ENCODE data around the gene IL27RA.
"Not testable (repeated sequence)": the region's sequence is repeated elsewhere in the genome, so short reads cannot be mapped to it uniquely, and the experiment has no call there.

IL27RA gene

DNA sequence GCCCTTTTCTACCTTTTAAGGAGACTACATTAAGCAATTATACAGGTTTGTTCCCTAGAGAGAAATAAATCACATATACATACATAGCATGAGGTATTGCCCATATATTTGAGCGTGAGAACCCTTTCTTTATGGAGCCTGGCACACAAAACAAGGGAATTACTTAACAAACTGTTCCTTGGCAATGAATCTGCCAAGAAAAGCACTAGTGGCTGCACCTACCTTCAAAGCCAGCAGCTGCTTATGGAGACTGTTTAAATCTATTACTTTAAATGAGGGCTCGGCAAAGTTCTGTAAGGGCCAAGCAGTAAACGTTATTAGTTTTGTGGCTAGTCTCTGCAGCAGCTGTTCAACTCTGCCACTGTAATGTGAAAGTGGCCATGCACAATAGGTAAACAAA is 32.5 kb upstream of the IL27RA start:
- no peak for DNase-seq (ENCODE audit: low read depth in 2 of 2)

- no peak for DNase-seq (ENCODE audit: low read depth in 2 of 2)
Measured at GRCh38 chr19:14000691-14001375, 30.7 kb upstream of the IL27RA start.

GRCh38 chr19:14002571-14003250 is 28.9 kb upstream of the IL27RA start:
- DNase-seq (ENCODE audit: low read depth in 2 of 2) = no peak

DNA sequence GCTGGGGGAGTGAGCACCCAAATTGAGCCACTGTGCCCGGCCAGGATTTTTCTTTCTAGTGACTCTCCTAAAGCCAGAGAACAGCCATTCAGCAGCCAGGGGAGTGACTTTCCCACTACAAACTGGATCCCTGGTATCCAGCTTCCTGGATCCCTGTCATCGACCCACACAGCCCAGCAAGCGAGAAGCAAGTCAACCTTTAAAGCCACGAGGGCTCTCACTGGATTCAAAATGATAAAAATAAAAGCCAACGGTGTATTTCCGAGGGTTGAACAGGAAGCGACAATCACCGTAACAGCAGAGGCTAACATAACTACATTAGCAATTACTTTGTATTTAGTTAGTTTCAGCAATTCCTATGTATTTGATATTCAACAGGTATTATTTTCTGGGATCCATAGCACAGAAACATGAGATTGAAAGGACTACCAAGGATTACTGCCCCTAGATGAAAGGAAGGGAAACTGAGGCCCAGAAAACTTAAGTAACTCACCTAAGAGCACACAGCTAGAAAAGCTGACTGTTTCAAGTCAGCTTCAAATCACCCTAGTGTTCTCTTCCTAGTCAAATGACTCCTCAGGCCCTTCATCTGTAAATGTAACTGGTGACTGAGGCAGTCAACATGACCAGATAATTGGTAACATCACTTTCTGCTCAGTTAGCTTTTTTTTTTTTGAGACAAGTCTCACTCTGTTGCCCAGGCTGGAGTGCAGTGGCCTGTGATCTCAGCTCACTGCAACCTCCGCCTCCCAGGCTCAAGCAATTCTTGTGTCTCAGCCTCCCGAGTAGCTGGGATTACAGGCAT is 28.1 kb upstream of the IL27RA start:
- no peak for DNase-seq (ENCODE audit: low read depth in 2 of 2)

DNA sequence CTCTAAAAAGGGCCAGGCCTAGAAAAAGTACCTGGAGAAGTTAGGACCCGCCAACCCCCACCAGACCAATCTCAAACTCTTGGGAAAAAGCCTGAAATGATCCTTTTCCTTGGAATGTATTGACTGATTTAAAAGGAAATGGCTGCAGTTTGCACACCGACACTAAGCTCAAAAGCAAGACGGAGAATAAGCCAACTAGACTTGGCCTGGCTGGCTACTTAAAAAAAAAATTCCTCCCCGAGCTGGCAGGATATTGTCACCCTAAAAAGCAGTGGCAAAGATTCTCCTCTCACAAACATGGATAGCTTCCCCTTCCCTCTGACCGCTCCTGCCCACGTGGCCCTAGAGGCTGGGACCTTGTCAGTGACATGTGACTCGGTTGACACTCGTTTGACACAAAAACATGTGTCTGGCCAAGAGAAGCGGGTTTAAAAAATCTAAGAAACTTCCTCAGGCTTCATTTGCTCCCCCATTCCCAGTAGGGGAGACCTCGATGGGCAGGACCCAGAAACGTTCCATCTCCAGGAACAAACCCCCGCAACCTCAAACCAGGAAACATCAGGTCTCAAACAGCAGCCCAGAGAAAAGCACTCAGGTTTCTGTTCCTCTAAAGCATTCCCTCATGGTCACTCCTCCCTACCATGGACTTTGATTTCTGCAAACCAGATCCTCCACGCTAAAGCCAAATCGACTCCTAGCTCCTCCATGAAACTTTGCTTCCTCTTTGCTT is 26.8 kb upstream of the IL27RA start:
- no peak for DNase-seq (ENCODE audit: low read depth in 2 of 2)

GRCh38 chr19:14005349-14006084 is 26.0 kb upstream of the IL27RA start:
- DNase-seq (ENCODE audit: low read depth in 2 of 2) = peak; percentile 91 to 94

DNA sequence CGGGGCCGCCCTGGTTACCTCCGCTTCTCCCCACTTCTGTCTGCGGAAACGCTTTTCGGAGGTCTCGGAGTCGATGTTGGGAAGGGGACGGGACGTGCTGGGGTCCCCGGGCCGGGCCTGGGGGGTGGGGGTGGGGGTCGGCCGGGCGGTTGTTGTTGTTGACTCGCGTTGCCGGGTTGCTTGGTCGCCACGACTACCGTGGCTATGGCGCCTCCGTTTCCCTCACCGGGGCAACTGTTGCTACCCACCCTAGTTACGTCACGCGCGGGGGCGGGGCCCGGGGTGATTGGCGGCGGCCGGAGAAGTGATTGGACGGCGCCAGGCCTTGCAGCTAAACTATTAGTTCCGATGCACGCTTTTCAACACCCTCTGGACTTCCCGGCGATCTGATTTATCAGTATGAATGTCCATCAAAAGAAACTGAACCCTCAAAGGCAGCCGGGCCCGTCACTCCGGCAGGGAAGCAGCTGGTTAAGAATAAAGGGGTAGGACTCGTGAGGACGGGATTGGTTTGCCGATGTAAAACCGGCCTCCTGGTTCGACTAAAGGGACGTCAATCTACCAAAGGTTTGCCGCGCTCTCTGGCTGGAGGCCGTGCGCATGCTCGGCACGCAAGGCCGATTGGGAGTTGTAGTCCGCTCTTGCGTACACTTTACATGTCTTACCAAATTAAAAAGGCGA is 25.3 kb upstream of the IL27RA start, which contains the start of gene RFX1:
Gene RFX1 (minus strand): TSS at position 236 of the 681 bp plus-strand sequence. CDS start 12,477 bp downstream, outside the sequence.
- DNase-seq (ENCODE audit: low read depth in 2 of 2) = peak; percentile 100

- peak; percentile 74 to 75 for DNase-seq (ENCODE audit: low read depth in 2 of 2)
Measured at GRCh38 chr19:14006766-14007562, 24.6 kb upstream of the IL27RA start.

DNA sequence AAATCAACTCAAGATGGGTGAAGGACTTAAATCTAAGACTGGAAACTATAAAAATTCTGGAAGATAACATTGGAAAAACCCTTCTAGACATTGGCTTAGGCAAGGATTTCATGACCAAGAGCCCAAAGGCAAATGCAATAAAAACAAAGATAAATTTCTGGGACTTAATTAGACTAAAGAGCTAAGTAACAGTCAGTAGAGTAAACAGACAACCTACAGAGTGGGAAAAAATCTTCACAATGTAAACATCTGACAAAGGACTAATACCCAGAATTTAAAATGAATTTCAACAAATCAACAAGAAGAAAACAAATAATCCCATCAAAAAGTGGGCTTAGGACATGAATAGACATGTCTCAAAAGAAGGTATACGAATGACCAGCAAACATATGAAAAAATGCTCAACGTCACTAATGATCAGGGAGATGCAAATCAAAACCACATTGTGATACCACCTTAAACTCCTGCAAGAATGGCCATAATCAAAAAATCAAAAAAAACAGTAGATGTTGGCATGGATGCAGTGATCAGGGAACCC is 19.1 kb upstream of the IL27RA start:
- no peak for DNase-seq (ENCODE audit: low read depth in 2 of 2)

DNA sequence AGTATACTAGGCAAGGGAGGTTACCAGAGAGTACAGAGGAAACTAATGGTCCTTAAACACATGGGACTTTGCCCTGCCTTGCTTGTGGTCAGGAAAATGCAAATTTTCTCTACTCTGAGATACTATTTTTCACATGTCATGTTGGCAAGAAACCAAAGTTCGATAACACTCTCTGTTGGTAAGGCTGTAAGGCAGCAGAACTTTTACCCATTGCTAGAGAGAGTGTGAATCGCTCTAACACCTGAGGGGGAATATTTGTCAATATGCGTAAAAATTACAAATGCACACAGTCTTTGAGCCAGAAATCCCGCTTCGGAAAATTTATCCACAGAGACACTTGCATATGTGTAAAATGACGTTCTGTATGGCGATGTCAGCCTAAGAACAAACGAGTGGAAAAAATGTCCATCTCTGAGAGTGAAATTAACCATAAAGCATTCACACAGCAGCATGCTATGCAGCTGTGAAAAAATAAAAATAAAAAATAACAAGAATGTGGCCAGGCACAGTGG is 16.0 kb upstream of the IL27RA start:
- no peak for DNase-seq (ENCODE audit: low read depth in 2 of 2)

DNA sequence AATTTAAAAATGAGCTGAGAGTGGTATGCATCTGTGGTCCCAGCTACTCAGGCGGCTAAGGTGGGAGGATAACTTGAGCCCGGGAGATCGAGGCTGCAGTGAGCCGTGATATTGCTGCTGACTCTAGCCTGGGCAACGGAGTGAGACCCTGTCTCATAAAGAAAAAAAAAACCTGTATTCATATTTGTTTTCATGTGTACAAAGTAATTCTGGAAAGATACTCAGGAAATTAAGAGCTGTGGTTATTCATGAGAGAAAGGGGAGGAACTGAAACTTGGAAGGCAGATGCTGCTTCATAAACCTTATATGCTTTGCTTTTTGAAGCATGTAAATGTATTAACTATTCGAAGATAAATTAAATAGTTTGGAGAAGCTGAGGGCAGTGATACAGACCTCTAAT is 12.5 kb upstream of the IL27RA start:
- no peak for DNase-seq (ENCODE audit: low read depth in 2 of 2)

DNA sequence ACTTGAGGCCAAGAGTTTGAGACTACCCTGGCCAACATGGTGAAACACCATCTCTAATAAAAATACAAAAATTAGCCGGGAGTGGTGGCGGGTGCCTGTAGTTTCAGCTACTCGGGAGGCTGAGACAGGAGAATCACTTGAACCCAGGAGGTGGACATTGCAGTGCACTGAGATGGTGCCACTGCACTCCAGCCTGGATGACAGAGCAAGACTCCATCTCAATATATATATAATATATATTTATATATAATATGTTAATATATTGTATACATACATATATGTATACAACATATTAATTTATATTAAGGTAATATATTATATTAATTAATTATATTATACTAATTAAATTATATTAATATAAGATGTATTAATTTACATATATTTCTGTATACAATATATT is 11.8 kb upstream of the IL27RA start:
- DNase-seq (ENCODE audit: low read depth in 2 of 2) = not testable (repeated sequence)

DNA sequence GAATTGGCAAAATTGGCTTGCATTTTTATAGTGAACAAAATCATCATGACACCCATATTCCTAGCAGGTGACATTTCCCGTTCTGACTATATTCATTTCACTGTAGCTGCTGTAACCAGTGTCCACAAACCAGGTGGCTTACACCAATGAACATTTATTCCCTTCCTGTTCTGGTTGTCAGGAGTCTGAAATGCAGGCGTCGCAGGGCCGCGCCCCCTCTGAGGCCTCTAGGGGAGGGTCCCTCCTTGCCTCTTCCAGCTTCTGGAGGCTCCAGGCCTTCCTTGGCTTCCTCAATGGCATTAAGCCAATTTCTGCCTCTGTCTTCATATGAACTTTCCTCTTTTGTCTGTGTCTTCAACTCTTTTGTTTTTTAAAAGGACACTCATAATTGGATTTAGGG is 10.1 kb upstream of the IL27RA start:
- DNase-seq (ENCODE audit: low read depth in 2 of 2) = no peak

- no peak for DNase-seq (ENCODE audit: low read depth in 2 of 2)
Measured at GRCh38 chr19:14022469-14022868, 9.1 kb upstream of the IL27RA start.

DNA sequence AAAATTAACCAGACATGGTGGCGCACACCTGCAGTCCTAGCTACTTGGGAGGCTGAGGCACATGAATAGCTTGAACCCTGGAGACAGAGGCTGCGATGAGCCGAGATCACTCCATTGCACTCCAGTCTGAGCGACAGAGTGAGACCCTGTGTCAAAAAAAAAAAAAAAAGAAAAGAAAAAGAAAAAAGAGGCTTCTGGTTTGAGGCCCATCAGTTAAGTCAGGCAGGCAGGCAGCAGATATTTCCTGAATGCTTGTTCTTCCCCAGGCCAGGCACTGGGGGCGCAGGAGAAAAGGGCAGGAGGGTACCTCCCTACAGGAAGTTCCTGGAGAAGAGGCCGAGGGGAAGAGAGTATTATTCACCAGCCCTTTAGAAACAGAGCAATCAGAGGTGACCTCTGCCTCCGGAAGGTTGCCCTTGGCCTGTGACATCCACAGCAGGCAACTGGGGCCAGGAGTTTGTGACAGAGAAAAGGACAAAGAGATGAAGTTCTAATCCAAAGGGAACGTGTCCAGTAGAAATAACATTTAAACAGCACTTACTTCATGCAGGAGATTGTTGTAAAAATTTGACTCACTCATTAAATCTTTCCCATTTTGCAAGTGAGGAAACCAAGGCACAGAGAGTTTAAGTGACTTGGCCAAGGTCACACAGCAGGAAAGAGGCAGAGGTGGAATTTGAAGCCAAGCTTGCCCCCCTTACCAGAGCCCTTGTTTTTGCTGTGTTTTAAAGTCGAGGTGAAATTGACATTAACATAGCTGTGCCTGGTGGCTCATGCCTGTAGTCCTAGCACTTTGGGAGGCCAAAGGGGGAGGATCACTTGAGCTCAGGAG is 7.9 kb upstream of the IL27RA start:
- no peak for DNase-seq (ENCODE audit: low read depth in 2 of 2)

DNA sequence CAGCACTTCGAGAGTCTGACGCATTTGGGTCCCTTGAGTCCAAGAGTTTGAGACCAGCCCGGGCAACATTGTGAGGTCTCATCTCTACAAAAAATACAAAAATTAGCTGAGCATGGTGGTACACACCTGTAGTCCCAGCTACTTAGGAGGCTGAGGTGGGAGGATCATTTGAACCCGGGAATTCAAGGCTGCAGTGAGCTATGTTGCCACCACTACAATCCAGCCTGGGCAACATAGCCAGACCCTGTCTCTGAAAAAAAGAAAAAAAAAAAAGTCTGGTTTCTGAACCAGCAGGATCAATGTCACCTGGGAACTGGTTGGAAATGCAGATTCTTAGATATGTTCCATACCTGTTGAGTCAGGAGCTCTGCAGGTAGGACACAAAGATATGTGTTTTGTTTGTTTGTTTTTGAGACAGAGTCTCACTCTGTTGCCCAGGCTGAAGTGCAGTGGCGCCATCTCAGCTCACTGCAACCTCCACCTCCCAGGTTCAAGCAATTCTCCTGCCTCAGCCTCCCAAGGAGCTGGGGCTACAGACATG is 4.8 kb upstream of the IL27RA start:
- DNase-seq (ENCODE audit: low read depth in 2 of 2) = not testable (repeated sequence)

GRCh38 chr19:14027856-14028450 is 3.6 kb upstream of the IL27RA start, which contains the start of gene RLN3:
RLN3 (plus strand) TSS chr19:14028148; CDS start chr19:14028205, 57 bp downstream.
- DNase-seq (ENCODE audit: low read depth in 2 of 2) = no peak

DNA sequence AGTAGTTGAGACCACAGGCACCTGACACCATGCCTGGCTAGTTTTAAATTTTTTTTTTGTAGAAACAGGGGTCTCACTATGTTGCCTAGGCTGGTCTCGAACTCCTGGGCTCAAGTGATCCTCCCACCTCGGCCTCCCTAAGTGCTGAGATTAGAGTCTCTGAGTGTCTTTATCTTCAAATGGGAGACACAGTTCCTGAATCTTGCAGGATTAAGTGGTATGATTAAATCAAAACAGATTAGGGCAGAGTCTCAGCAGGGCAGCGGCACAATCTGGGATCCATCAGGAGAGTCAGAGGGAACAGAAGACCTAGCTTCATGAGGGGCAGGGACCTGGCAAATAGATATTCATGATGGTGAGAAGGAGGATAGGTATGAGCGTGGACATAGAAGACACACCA is 2.7 kb upstream of the IL27RA start:
- DNase-seq (ENCODE audit: low read depth in 2 of 2) = no peak

All from stimulated activated CD4-positive, alpha-beta T cell treated with anti-CD3 and anti-CD28 coated beads, Interleukin-4, amount 100 ng/mL, for 48 hours (primary cell).